ENCODE measurements around the gene IMP4. TPM values are rescaled to one million over a fixed set of nuclear protein-coding genes. Genes with fewer than 3 reads are reported as not detected.
A peak's percentile ranks its signal among the peaks of the same experiment; 100 is the strongest.

IMP4 gene
- total and polyA plus RNA-seq, 2 donors (not counting 1 experiment from before 2014, with no cell fraction given): 102 to 164 TPM

DNA sequence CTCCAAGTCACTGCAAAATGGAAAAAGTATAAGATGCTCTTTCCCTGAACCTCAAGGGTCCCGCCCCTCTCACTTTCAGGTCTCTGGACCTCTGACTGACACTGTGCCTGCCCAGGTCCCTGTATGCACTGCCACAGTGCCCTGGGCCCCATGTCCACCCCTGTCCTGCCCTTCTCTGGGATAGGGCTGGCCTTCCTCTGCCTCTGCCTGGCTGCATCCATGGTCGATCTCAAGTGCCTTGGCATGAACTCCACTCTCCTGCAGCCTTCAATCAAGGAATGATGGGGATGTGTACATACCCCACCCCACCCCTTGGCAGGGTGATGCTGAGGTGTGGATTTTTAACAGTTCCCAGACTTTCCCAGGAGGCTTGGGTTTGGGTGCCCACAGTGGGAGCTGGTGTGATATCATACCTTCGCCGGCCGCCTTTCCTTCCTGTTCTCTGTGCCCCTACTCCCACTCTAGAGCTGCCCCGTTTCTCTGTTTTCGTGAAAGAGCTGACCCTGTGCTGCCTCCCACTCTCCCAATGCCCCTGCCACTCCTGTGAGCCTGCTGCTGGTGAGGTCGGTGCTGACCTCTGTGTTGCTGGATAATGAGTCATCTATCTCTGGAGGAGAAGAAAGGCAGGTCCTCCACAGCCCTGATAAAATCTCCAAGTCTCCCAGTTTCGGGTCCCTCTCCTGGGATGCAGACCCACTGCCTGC, 32.0 kb downstream of the IMP4 start:
- Mint-ChIP-seq H3K9me3 (ENCODE audit: insufficient read depth) (no peaks in the 10 kb centered on the region), H3K27ac (peak overlapping the region; percentile 57), H3K27me3 (no peaks in the 10 kb centered on the region), H3K4me1 (peaks cover 84% of the 10 kb centered on the region), H3K4me3 (peak overlapping the region; percentile 51)
- no peak for TF ChIP-seq EZH2 (IDR thresholded peaks at IDR 0.05; ENCODE audit: borderline replicate concordance, insufficient read depth, low read depth, low read length, poor library complexity, severe bottlenecking)
- TF ChIP-seq, protein P1, sequence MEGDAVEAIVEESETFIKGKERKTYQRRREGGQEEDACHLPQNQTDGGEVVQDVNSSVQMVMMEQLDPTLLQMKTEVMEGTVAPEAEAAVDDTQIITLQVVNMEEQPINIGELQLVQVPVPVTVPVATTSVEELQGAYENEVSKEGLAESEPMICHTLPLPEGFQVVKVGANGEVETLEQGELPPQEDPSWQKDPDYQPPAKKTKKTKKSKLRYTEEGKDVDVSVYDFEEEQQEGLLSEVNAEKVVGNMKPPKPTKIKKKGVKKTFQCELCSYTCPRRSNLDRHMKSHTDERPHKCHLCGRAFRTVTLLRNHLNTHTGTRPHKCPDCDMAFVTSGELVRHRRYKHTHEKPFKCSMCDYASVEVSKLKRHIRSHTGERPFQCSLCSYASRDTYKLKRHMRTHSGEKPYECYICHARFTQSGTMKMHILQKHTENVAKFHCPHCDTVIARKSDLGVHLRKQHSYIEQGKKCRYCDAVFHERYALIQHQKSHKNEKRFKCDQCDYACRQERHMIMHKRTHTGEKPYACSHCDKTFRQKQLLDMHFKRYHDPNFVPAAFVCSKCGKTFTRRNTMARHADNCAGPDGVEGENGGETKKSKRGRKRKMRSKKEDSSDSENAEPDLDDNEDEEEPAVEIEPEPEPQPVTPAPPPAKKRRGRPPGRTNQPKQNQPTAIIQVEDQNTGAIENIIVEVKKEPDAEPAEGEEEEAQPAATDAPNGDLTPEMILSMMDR (IDR thresholded peaks at IDR 0.05): no peak
- ChIA-PET CTCF (interaction anchor here (3.5 to 6.7 kb wide), 2 partner anchors 10 to 32 kb away, joined by 25 to 61 read pairs; partner anchors contain the start of gene IMP4), POLR2A (interaction anchor here (0.6 to 3.7 kb wide), 4 partner anchors 11 to 33 kb away, joined by 3 to 27 read pairs (median 3); partner anchors contain the start of gene IMP4)
- intact Hi-C loops (cut with micrococcal nuclease): loop anchor here (5.0 kb wide), 1 partner anchor 1118 kb away; the partner anchor contains the start of gene MZT2A
- no peak overlapping the region for H3K27ac ChIP-seq (ENCODE audit: low read length in 2 of 2)
- peaks cover 45 to 80% of the 10 kb centered on the region in 2 donors for H3K4me1 ChIP-seq (ENCODE audit: control insufficient read depth in 2 of 2, insufficient read depth in 2 of 2, low read length in 2 of 2)
- WGBS (ENCODE audit: insufficient coverage): 82% methylated on average over 7 of the region's 9 CpGs
- no peak overlapping the region for H3K4me2 ChIP-seq (replicated peaks; ENCODE audit: low read depth, low read length, poor library complexity, severe bottlenecking)
- ATAC-seq (ENCODE audit: low read depth): no peak
- H3K79me2 ChIP-seq (ENCODE audit: control insufficient read depth, insufficient read depth, low read length): peaks cover 57% of the 10 kb centered on the region
- H3K36me3 ChIP-seq (replicated peaks in 1 of 2; ENCODE audit: control extremely low read depth in 1 of 2, control insufficient read depth in 1 of 2, extremely low read depth in 1 of 2, insufficient read depth in 2 of 2, low read length in 1 of 2): peaks cover 0 to 6% of the 10 kb centered on the region in 2 experiments
- no peaks in the 10 kb centered on the region for H3K27me3 ChIP-seq (replicated peaks in 1 of 4; ENCODE audit: control extremely low read depth in 1 of 4, control insufficient read depth in 3 of 4, insufficient read depth in 4 of 4, low read length in 3 of 4)
- H3K9me3 ChIP-seq (ENCODE audit: control extremely low read depth in 1 of 3, control insufficient read depth in 2 of 3, insufficient read depth in 1 of 3, low read length in 2 of 3): peaks cover 0 to 3% (median 0%) of the 10 kb centered on the region in 3 donors
- H3K4me3 ChIP-seq (ENCODE audit: control extremely low read depth in 1 of 5, extremely low read depth in 1 of 5, insufficient read depth in 1 of 5, low read depth in 2 of 5, low read length in 4 of 5): no peak overlapping the region
- H4K20me1 ChIP-seq (ENCODE audit: control insufficient read depth, insufficient read depth, low read length, poor library complexity, severe bottlenecking): peaks cover 39% of the 10 kb centered on the region
- no peak overlapping the region for H2AFZ ChIP-seq (ENCODE audit: insufficient read depth, low read depth, low read length, poor library complexity, severe bottlenecking)
- DNase-seq: no peak
- no peak overlapping the region for H3K9ac ChIP-seq (ENCODE audit: low read length)

Measured in B cell (primary cell).